Measurements from ENCODE around the gene RPS6KA2.

RPS6KA2 gene

DNA sequence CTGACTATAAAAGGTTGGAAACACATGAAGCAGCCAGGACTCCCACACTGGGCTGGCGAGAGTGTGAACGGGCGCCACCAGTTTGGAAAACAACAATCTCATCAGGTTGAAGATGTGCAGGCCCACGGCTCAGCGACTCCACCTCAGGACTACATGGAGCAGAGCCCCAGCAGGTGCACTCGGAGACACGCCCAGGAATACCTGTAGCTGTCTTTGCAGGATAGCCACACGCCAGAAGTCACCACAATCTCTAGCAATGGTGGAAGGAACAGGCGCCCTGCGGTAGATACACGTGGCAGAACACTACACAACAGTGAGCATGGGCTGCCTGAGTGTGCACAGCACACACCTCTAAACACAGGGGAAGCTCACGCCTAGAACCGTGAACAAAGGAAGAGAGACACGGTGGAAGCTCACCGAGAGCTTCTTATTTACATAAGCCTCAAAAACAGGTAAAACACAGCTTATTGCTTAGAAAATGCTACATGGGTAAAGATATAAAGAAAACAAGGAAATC, 28.7 kb upstream of the RPS6KA2 start:
- H2AFZ ChIP-seq (ENCODE audit: insufficient read depth, low read length, poor library complexity), result no peak overlapping the region
- no peak overlapping the region for H3K27ac ChIP-seq (ENCODE audit: low read depth, low read length)
- no peak overlapping the region for H3K4ac ChIP-seq (ENCODE audit: low read depth, low read length)
- DNase-seq, result no peak
- H4K8ac ChIP-seq (ENCODE audit: low read depth, low read length), result no peak overlapping the region
- peaks cover 11% of the 10 kb centered on the region for H3K27me3 ChIP-seq (ENCODE audit: insufficient read depth, low read length)
- no peak overlapping the region for H3K9ac ChIP-seq (ENCODE audit: low read length)
- H2AK5ac ChIP-seq (ENCODE audit: low read length), result no peak overlapping the region
- peaks cover 9% of the 10 kb centered on the region for H3K9me3 ChIP-seq (ENCODE audit: insufficient read depth, low read depth, low read length)
- H3K4me3 ChIP-seq (ENCODE audit: low read depth, low read length), result no peak overlapping the region
- H3K79me1 ChIP-seq (ENCODE audit: low read length), result no peaks in the 10 kb centered on the region
- H2BK12ac ChIP-seq (ENCODE audit: low read length), result no peak overlapping the region
- no peak overlapping the region for H3K4me2 ChIP-seq (ENCODE audit: low read length)
- H3K79me2 ChIP-seq (ENCODE audit: control insufficient read depth, insufficient read depth, low read length, poor library complexity), result no peaks in the 10 kb centered on the region
- no peak overlapping the region for H3K14ac ChIP-seq (ENCODE audit: low read length)
- H2BK5ac ChIP-seq (ENCODE audit: low read depth, low read length, poor library complexity), result no peak overlapping the region
- no peak overlapping the region for H3K18ac ChIP-seq (ENCODE audit: low read length)
- H2BK120ac ChIP-seq (ENCODE audit: insufficient read depth, low read length, poor library complexity), result no peak overlapping the region
- H3K36me3 ChIP-seq (ENCODE audit: control insufficient read depth in 1 of 2, insufficient read depth in 2 of 2, low read length in 2 of 2), result no peaks in the 10 kb centered on the region
- H3K4me1 ChIP-seq (ENCODE audit: control insufficient read depth in 1 of 2, insufficient read depth in 2 of 2, low read length in 2 of 2), result no peaks in the 10 kb centered on the region
- no peak overlapping the region for H4K12ac ChIP-seq (ENCODE audit: low read depth, low read length)
- no peak overlapping the region for H3K23ac ChIP-seq (ENCODE audit: low read length)
- H4K91ac ChIP-seq (ENCODE audit: low read depth, low read length), result no peak overlapping the region
- no CpG with 5 or more reads among the region's 15 CpGs for WGBS (ENCODE audit: extremely low coverage, insufficient coverage, insufficient read length)

DNA sequence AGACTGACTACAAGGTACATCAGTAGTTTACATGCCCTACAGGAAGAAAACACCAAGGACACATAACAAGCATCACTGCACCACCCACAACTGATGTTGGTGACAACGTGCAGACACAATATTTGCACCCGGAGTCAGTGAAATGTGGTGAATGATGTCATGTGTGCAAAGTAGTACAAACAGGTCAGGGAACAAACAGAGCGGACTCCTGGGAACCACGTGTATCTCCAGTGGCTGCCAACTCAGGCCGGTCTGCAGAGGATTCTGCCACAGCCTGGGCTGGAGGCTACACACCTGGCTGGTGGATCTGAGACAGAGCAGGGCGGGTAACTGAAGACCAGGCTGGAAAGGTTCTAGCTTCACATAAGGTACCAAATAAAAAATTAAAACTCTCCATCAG, 28.2 kb upstream of the RPS6KA2 start:
- H3K4me1 ChIP-seq (ENCODE audit: control insufficient read depth in 1 of 2, insufficient read depth in 2 of 2, low read length in 2 of 2), result no peaks in the 10 kb centered on the region
- H2AK5ac ChIP-seq (ENCODE audit: low read length), result no peak overlapping the region
- H3K79me1 ChIP-seq (ENCODE audit: low read length), result no peaks in the 10 kb centered on the region
- no peak overlapping the region for H3K18ac ChIP-seq (ENCODE audit: low read length)
- no CpG with 5 or more reads among the region's 6 CpGs for WGBS (ENCODE audit: extremely low coverage, insufficient coverage, insufficient read length)
- H3K27ac ChIP-seq (ENCODE audit: low read depth, low read length), result no peak overlapping the region
- H3K14ac ChIP-seq (ENCODE audit: low read length), result no peak overlapping the region
- peaks cover 11% of the 10 kb centered on the region for H3K27me3 ChIP-seq (ENCODE audit: insufficient read depth, low read length)
- no peak overlapping the region for H3K23ac ChIP-seq (ENCODE audit: low read length)
- H3K4me2 ChIP-seq (ENCODE audit: low read length), result no peak overlapping the region
- H3K4ac ChIP-seq (ENCODE audit: low read depth, low read length), result no peak overlapping the region
- H3K9ac ChIP-seq (ENCODE audit: low read length), result no peak overlapping the region
- peaks cover 9% of the 10 kb centered on the region for H3K9me3 ChIP-seq (ENCODE audit: insufficient read depth, low read depth, low read length)
- no peak overlapping the region for H3K4me3 ChIP-seq (ENCODE audit: low read depth, low read length)
- no peak overlapping the region for H2AFZ ChIP-seq (ENCODE audit: insufficient read depth, low read length, poor library complexity)
- no peak overlapping the region for H4K8ac ChIP-seq (ENCODE audit: low read depth, low read length)
- no peaks in the 10 kb centered on the region for H3K79me2 ChIP-seq (ENCODE audit: control insufficient read depth, insufficient read depth, low read length, poor library complexity)
- no peak overlapping the region for H4K12ac ChIP-seq (ENCODE audit: low read depth, low read length)
- no peak overlapping the region for H4K91ac ChIP-seq (ENCODE audit: low read depth, low read length)
- no peak overlapping the region for H2BK120ac ChIP-seq (ENCODE audit: insufficient read depth, low read length, poor library complexity)
- H3K36me3 ChIP-seq (ENCODE audit: control insufficient read depth in 1 of 2, insufficient read depth in 2 of 2, low read length in 2 of 2), result no peaks in the 10 kb centered on the region
- no peak overlapping the region for H2BK12ac ChIP-seq (ENCODE audit: low read length)
- DNase-seq, result no peak
- H2BK5ac ChIP-seq (ENCODE audit: low read depth, low read length, poor library complexity), result no peak overlapping the region

DNA sequence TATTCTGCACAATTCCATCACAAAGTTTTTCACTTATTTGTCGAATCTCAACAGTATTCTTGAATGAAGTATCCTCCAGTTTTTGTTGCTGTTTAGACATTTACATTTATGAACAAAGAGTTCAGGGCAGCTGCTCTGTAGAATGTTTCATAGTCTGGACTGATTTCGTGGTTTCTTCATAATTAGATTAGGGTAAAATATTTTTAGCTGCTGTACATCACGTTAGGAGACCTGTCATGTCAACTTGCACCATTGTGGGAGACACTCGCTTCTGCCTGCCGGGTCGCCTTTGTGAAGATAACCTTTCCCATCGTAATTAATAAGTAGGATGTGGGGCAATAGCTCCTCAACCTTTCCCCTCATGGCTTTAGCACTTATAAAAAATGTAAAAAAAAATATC, 27.5 kb upstream of the RPS6KA2 start:
- Histone ChIP-seq H2AFZ (ENCODE audit: insufficient read depth, low read length, poor library complexity) (no peak overlapping the region), H3K36me3 (ENCODE audit: control insufficient read depth in 1 of 2, insufficient read depth in 2 of 2, low read length in 2 of 2) (no peaks in the 10 kb centered on the region), H3K4me1 (ENCODE audit: control insufficient read depth in 1 of 2, insufficient read depth in 2 of 2, low read length in 2 of 2) (no peaks in the 10 kb centered on the region), H4K12ac (ENCODE audit: low read depth, low read length) (no peak overlapping the region), H3K9ac (ENCODE audit: low read length) (no peak overlapping the region), H3K79me1 (ENCODE audit: low read length) (no peaks in the 10 kb centered on the region), H2BK12ac (ENCODE audit: low read length) (no peak overlapping the region), H2BK120ac (ENCODE audit: insufficient read depth, low read length, poor library complexity) (no peak overlapping the region), H3K27ac (ENCODE audit: low read depth, low read length) (no peak overlapping the region), H3K4me2 (ENCODE audit: low read length) (no peak overlapping the region), H3K23ac (ENCODE audit: low read length) (no peak overlapping the region), H3K79me2 (ENCODE audit: control insufficient read depth, insufficient read depth, low read length, poor library complexity) (no peaks in the 10 kb centered on the region), H3K27me3 (ENCODE audit: insufficient read depth, low read length) (peaks cover 11% of the 10 kb centered on the region), H4K8ac (ENCODE audit: low read depth, low read length) (no peak overlapping the region), H3K14ac (ENCODE audit: low read length) (no peak overlapping the region), H2BK5ac (ENCODE audit: low read depth, low read length, poor library complexity) (no peak overlapping the region), H2AK5ac (ENCODE audit: low read length) (no peak overlapping the region), H3K4me3 (ENCODE audit: low read depth, low read length) (no peak overlapping the region), H3K4ac (ENCODE audit: low read depth, low read length) (no peak overlapping the region), H4K91ac (ENCODE audit: low read depth, low read length) (no peak overlapping the region), H3K9me3 (ENCODE audit: insufficient read depth, low read depth, low read length) (peaks cover 9% of the 10 kb centered on the region), H3K18ac (ENCODE audit: low read length) (no peak overlapping the region)
- whole genome bisulfite sequencing (ENCODE audit: extremely low coverage, insufficient coverage, insufficient read length), result no CpG with 5 or more reads among the region's 7 CpGs
- no peak for DNase-seq

DNA sequence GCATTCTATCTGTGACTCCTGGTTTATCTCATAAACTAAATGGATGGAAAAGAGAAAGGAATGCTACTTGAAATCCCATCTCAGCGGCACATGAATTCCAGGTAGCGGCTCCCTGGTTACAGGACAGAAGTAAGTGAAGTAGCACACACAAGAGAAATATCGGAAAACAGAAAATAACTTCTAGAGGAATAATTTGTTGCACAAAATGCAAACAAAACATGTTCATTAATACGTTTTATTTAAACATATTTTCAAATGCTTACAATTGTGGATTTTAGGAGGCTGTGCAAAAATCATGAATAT, 26.5 kb upstream of the RPS6KA2 start:
- H3K4me1 ChIP-seq (ENCODE audit: control insufficient read depth in 1 of 2, insufficient read depth in 2 of 2, low read length in 2 of 2), result no peaks in the 10 kb centered on the region
- no peaks in the 10 kb centered on the region for H3K79me1 ChIP-seq (ENCODE audit: low read length)
- H3K23ac ChIP-seq (ENCODE audit: low read length), result no peak overlapping the region
- H3K18ac ChIP-seq (ENCODE audit: low read length), result no peak overlapping the region
- H3K79me2 ChIP-seq (ENCODE audit: control insufficient read depth, insufficient read depth, low read length, poor library complexity), result no peaks in the 10 kb centered on the region
- no peak overlapping the region for H3K27ac ChIP-seq (ENCODE audit: low read depth, low read length)
- no peak overlapping the region for H3K4ac ChIP-seq (ENCODE audit: low read depth, low read length)
- no peak overlapping the region for H3K4me2 ChIP-seq (ENCODE audit: low read length)
- H2BK120ac ChIP-seq (ENCODE audit: insufficient read depth, low read length, poor library complexity), result no peak overlapping the region
- H2BK12ac ChIP-seq (ENCODE audit: low read length), result no peak overlapping the region
- no peak overlapping the region for H3K14ac ChIP-seq (ENCODE audit: low read length)
- no peaks in the 10 kb centered on the region for H3K36me3 ChIP-seq (ENCODE audit: control insufficient read depth in 1 of 2, insufficient read depth in 2 of 2, low read length in 2 of 2)
- H4K12ac ChIP-seq (ENCODE audit: low read depth, low read length), result no peak overlapping the region
- H3K4me3 ChIP-seq (ENCODE audit: low read depth, low read length), result no peak overlapping the region
- no peak overlapping the region for H2AK5ac ChIP-seq (ENCODE audit: low read length)
- no peak overlapping the region for H2AFZ ChIP-seq (ENCODE audit: insufficient read depth, low read length, poor library complexity)
- peaks cover 10% of the 10 kb centered on the region for H3K9me3 ChIP-seq (ENCODE audit: insufficient read depth, low read depth, low read length)
- no peak overlapping the region for H4K8ac ChIP-seq (ENCODE audit: low read depth, low read length)
- no peak overlapping the region for H3K9ac ChIP-seq (ENCODE audit: low read length)
- no peak for DNase-seq
- no CpG with 5 or more reads among the region's 4 CpGs for WGBS (ENCODE audit: extremely low coverage, insufficient coverage, insufficient read length)
- H2BK5ac ChIP-seq (ENCODE audit: low read depth, low read length, poor library complexity), result no peak overlapping the region
- H3K27me3 ChIP-seq (ENCODE audit: insufficient read depth, low read length), result peaks cover 11% of the 10 kb centered on the region
- no peak overlapping the region for H4K91ac ChIP-seq (ENCODE audit: low read depth, low read length)
